Iris pigment epithelial cell (primary cell): ENCODE data around the gene NSUN7.
"Not testable (repeated sequence)": the region's sequence is repeated elsewhere in the genome, so short reads cannot be mapped to it uniquely, and the experiment has no call there.

Experiments
- DNase-seq: peaks from one replicate; pipeline ENCODE4 v3.0.0-alpha.2; 2011; ENCODE audit warnings: low read depth

NSUN7 gene

GRCh38 chr4:40737879-40738278 lies 11.9 kb upstream of the NSUN7 start:
- no peak for DNase-seq

- no peak for DNase-seq
Observed at GRCh38 chr4:40739347-40739746, 10.4 kb upstream of the NSUN7 start.

GRCh38 chr4:40744218-40744617 lies 5.5 kb upstream of the NSUN7 start:
- no peak for DNase-seq

GRCh38 chr4:40745285-40745984 lies 4.3 kb upstream of the NSUN7 start:
- DNase-seq = peak; percentile 27

GRCh38 chr4:40747207-40747835 lies 2.4 kb upstream of the NSUN7 start:
- DNase-seq = no peak

- DNase-seq = peak; percentile 12
Observed at GRCh38 chr4:40750461-40751258, 905 bp downstream of the NSUN7 start.

- DNase-seq = no peak
Observed at GRCh38 chr4:40755616-40756015, 5.9 kb downstream of the NSUN7 start.

- DNase-seq = peak; percentile 55
Observed at GRCh38 chr4:40763228-40763716, 13.5 kb downstream of the NSUN7 start.

GRCh38 chr4:40769266-40769665 lies 19.5 kb downstream of the NSUN7 start:
- DNase-seq = peak; percentile 61

- DNase-seq = no peak
Observed at GRCh38 chr4:40778090-40778489, 28.3 kb downstream of the NSUN7 start.

- DNase-seq = no peak
Observed at GRCh38 chr4:40782876-40783275, 33.1 kb downstream of the NSUN7 start.

- DNase-seq = no peak
Observed at GRCh38 chr4:40785727-40786126, 36.0 kb downstream of the NSUN7 start.

GRCh38 chr4:40788331-40788730 lies 38.6 kb downstream of the NSUN7 start:
- no peak for DNase-seq

- DNase-seq = no peak
Observed at GRCh38 chr4:40789031-40789430, 39.3 kb downstream of the NSUN7 start.

GRCh38 chr4:40789771-40790170 lies 40.0 kb downstream of the NSUN7 start:
- DNase-seq = no peak

- no peak for DNase-seq
Observed at GRCh38 chr4:40800064-40800463, 50.3 kb downstream of the NSUN7 start.

GRCh38 chr4:40804598-40804997 lies 54.8 kb downstream of the NSUN7 start:
- DNase-seq = no peak

- DNase-seq = no peak
Observed at GRCh38 chr4:40808926-40809457, 59.2 kb downstream of the NSUN7 start.

GRCh38 chr4:40811956-40812355 lies 62.2 kb downstream of the NSUN7 start:
- peak; percentile 42 for DNase-seq

- peak; percentile 88 for DNase-seq
Observed at GRCh38 chr4:40812386-40812785, 62.6 kb downstream of the NSUN7 start.

- DNase-seq = no peak
Observed at GRCh38 chr4:40812856-40813255, 63.1 kb downstream of the NSUN7 start.

- DNase-seq = not testable (repeated sequence)
Observed at GRCh38 chr4:40817157-40817556, 67.4 kb downstream of the NSUN7 start.

GRCh38 chr4:40820101-40820500 lies 70.3 kb downstream of the NSUN7 start:
- no peak for DNase-seq
